Endodermal cell (in vitro differentiated cells): ENCODE results near the gene GZMB. TPM values are rescaled to one million over a fixed set of nuclear protein-coding genes. Genes with fewer than 3 reads are reported as not detected.

Experiments used
- DNase-seq: peaks from one replicate; pipeline ENCODE4 v3.0.0-alpha.2; 2017
- H3K27ac ChIP-seq: 2 replicates; pipeline ENCODE4 v1.5.1; 2013; ENCODE audit warnings: mild to moderate bottlenecking, low read depth, low read length, moderate library complexity
- H3K27me3 ChIP-seq: 2 replicates; pipeline ENCODE4 v1.6.1; 2013; ENCODE audit warnings: mild to moderate bottlenecking, low read length, moderate library complexity; ENCODE audit not compliant: insufficient read depth, control insufficient read depth, poor library complexity, severe bottlenecking
- H3K36me3 ChIP-seq: 2 replicates; pipeline ENCODE4 v1.7.0; 2013; ENCODE audit warnings: mild to moderate bottlenecking, low read length, moderate library complexity; ENCODE audit not compliant: control insufficient read depth, insufficient read depth
- H3K4me1 ChIP-seq: one replicate; pipeline ENCODE4 v1.7.0; 2013; ENCODE audit warnings: low read length; ENCODE audit not compliant: control insufficient read depth, insufficient read depth
- H3K4me3 ChIP-seq: 2 replicates; pipeline ENCODE4 v1.5.1; 2013; ENCODE audit warnings: mild to moderate bottlenecking, low read length, moderate library complexity
- H3K9ac ChIP-seq: 2 replicates; pipeline ENCODE4 v1.6.1; 2013; ENCODE audit warnings: mild to moderate bottlenecking, low read length, moderate library complexity; ENCODE audit not compliant: poor library complexity, severe bottlenecking; ENCODE audit errors: extremely low read depth
- H3K9me3 ChIP-seq: 2 replicates; pipeline ENCODE4 v1.6.1; 2013; ENCODE audit warnings: mild to moderate bottlenecking, low read length, moderate library complexity; ENCODE audit not compliant: control insufficient read depth
- H3K27ac Mint-ChIP-seq: 2 replicates; pipeline ENCODE4 v1.8.0; 2020; ENCODE audit warnings: mixed read lengths
- H3K27me3 Mint-ChIP-seq: 2 replicates; pipeline ENCODE4 v1.8.0; 2021; ENCODE audit warnings: mild to moderate bottlenecking, mixed read lengths; ENCODE audit not compliant: insufficient read depth
- H3K36me3 Mint-ChIP-seq: 2 replicates; pipeline ENCODE4 v1.8.0; 2020; ENCODE audit warnings: low read depth, mixed read lengths
- H3K4me1 Mint-ChIP-seq: 2 replicates; pipeline ENCODE4 v1.8.0; 2020; ENCODE audit warnings: mixed read lengths
- H3K4me3 Mint-ChIP-seq: 2 replicates; pipeline ENCODE4 v1.8.0; 2020; ENCODE audit warnings: mild to moderate bottlenecking, moderate library complexity, mixed read lengths
- H3K9me3 Mint-ChIP-seq: 2 replicates; pipeline ENCODE4 v1.8.0; 2020; ENCODE audit warnings: mild to moderate bottlenecking, mixed read lengths
- WGBS, 2 experiments: methylation state at CpG; one replicate each; pipeline versions ENCODE4 v1.1.5 to v1.1.7; 2013; ENCODE audit warnings: missing lambda C conversion rate in 2 of 2, mixed read lengths in 1 of 2; ENCODE audit not compliant: insufficient coverage in 1 of 2, insufficient read length in 1 of 2; 5-methylcytosine and 5-hydroxymethylcytosine counted together
- total RNA-seq, 2 donors: library from RNA; stranded (reverse); fragmentation: NEBNext Ultra II Directional in 1 of 2; extraction: Animal tissue kit (Norgen Biotek cat#: 25700) in 1 of 2; gene quantifications; 2 replicates in 1 of 2; 3 replicates in 1 of 2; pipeline ENCODE4 v1.2.1, GENCODE V29; 2021
- TF ChIP-seq, protein P1 (sequence below): fragments of 200-600 bp; sonication (generic); conservative IDR thresholded peaks from 2 replicates; pipeline ENCODE4 v1.5.0; 2021; ENCODE audit warnings: antibody characterized with exemption, mild to moderate bottlenecking

Gene GZMB
- total RNA-seq, 2 donors from 2014 or later, result not detected

DNA sequence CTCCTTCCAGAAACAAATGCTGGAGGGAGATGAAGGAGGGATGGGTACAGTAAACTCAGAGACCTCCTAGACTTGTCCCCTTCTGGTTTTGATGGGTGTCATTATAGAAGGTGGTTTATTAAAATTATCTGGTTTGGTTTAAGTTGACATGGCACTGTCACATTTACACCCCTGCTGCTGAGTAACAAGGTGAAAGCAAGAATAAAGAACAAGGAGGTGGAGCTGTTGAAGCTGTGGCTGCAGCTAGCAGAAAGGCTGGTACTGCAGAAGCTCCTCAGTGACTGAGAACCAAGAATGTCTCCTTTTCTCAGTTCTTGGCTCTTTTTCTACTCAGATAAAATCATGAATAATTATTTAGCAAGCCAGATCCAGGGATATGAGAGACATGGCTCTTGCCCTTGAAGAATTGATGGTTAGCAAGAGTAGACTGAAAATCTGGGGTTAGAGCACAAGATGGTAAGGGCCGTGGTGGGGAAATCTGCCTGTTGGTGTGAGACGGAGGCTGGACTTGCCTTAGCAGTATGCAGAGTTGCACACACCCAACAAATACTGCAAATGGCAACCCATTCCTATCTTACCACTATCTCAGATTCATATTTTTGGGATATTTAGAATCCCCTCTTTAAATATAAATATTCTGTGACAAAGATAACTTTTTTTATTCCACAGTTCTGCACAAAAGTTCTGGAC lies 24.2 kb downstream of the GZMB start, which contains the start of gene GZMH:
GZMH (minus strand) TSS at position 31 of the 690 bp plus-strand sequence. CDS start 72 bp downstream, outside the sequence.
- no peaks in the 10 kb centered on the region for H3K36me3 Mint-ChIP-seq
- H3K27me3 ChIP-seq, result no peaks in the 10 kb centered on the region
- TF ChIP-seq, protein P1, sequence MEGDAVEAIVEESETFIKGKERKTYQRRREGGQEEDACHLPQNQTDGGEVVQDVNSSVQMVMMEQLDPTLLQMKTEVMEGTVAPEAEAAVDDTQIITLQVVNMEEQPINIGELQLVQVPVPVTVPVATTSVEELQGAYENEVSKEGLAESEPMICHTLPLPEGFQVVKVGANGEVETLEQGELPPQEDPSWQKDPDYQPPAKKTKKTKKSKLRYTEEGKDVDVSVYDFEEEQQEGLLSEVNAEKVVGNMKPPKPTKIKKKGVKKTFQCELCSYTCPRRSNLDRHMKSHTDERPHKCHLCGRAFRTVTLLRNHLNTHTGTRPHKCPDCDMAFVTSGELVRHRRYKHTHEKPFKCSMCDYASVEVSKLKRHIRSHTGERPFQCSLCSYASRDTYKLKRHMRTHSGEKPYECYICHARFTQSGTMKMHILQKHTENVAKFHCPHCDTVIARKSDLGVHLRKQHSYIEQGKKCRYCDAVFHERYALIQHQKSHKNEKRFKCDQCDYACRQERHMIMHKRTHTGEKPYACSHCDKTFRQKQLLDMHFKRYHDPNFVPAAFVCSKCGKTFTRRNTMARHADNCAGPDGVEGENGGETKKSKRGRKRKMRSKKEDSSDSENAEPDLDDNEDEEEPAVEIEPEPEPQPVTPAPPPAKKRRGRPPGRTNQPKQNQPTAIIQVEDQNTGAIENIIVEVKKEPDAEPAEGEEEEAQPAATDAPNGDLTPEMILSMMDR, result no peak
- H3K4me3 Mint-ChIP-seq, result no peak within 1 kb of the TSS
- H3K27me3 Mint-ChIP-seq, result no peaks in the 10 kb centered on the region
- H3K9ac ChIP-seq, result no peak within 1 kb of the TSS
- H3K36me3 ChIP-seq, result no peaks in the 10 kb centered on the region
- 93% methylated on average over 2 of the region's 2 CpGs; no CpG with 5 or more reads in 1 of the 2 experiments for WGBS, 2 experiments
- no peak within 1 kb of the TSS for H3K27ac ChIP-seq
- peaks cover 9% of the 10 kb centered on the region for H3K4me1 ChIP-seq
- peaks cover 5% of the 10 kb centered on the region for H3K4me1 Mint-ChIP-seq
- no peaks in the 10 kb centered on the region for H3K9me3 Mint-ChIP-seq
- no peak for DNase-seq
- H3K4me3 ChIP-seq, result no peak within 1 kb of the TSS
- no peak within 1 kb of the TSS for H3K27ac Mint-ChIP-seq
- no peaks in the 10 kb centered on the region for H3K9me3 ChIP-seq

DNA sequence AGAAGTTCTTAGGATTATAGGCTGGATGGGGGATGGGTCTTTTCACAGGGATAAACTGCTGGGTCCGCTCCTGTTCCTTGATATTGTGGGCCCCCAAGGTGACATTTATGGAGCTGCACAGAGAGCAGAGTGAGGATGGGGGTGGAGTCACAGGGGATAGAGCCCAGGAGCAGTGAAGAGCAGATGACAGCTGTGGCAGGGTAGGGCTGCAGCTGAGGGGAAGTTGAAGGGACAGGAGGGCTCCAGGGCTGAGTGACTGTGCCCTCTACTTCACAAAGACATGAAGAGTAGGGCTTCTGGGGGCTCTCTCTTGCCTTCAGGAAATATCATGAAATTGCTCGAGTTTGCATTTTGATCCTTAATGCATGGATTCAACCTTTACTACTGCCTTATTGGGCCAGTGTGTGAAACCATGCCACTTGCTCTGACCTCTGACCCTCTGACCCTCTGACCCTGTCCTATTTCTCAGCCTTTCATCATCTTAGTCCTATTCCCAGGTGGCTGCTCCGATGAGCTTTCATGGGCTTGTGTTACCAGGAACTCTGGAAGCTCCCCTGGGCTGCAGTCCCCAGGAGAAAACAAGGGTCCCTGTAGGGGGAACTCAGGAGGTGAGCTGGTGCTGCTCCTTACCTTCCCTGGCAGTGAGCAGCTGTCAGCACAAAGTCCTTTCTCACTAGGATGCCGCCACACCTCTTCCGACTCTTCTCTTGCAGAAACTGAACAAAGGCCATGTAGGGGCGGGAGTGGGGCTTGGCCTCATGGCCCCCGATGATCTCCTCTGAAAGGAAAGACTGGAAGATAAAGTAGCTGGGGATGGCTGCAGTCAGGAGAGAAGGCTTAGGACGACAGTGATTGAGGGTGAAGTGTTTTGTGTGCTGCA lies 26.1 kb downstream of the GZMB start:
- DNase-seq, result no peak
- Mint-ChIP-seq H3K27ac (no peak overlapping the region), H3K4me1 (peaks cover 5% of the 10 kb centered on the region), H3K4me3 (no peak overlapping the region), H3K27me3 (no peaks in the 10 kb centered on the region), H3K9me3 (no peaks in the 10 kb centered on the region), H3K36me3 (no peaks in the 10 kb centered on the region)
- Histone ChIP-seq H3K27me3 (no peaks in the 10 kb centered on the region), H3K4me3 (no peak overlapping the region), H3K9ac (no peak overlapping the region), H3K4me1 (peaks cover 9% of the 10 kb centered on the region), H3K9me3 (no peaks in the 10 kb centered on the region), H3K36me3 (no peaks in the 10 kb centered on the region), H3K27ac (no peak overlapping the region)
- TF ChIP-seq, protein P1, result no peak
- WGBS, 2 experiments, result 84% methylated on average over 6 to 8 of the region's 8 CpGs

DNA sequence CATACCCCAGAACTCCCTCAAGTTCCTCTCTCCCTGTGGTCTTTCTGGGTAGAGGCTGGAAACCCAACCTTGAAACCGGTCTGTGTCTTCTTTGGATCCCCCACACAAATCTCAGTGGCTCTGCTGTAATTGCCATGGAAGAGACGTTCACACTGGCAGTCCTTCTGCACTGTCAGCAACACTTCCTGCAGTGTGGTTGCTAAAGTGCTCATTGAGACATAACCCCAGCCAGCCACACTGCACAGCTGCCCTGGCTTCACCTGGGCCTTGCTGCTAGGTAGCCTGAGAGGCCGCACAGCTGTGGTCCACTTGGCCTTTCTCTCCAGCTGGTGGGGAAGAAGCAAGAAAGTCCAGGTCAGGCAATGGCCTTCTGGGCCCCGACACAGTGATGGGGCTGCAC lies 26.9 kb downstream of the GZMB start:
- Mint-ChIP-seq H3K27me3 (no peaks in the 10 kb centered on the region), H3K27ac (no peak overlapping the region), H3K4me3 (no peak overlapping the region), H3K4me1 (peaks cover 5% of the 10 kb centered on the region), H3K36me3 (no peaks in the 10 kb centered on the region), H3K9me3 (no peaks in the 10 kb centered on the region)
- no peak overlapping the region for H3K4me3 ChIP-seq
- H3K27me3 ChIP-seq, result no peaks in the 10 kb centered on the region
- no peaks in the 10 kb centered on the region for H3K36me3 ChIP-seq
- H3K27ac ChIP-seq, result no peak overlapping the region
- TF ChIP-seq, protein P1, result no peak
- peaks cover 9% of the 10 kb centered on the region for H3K4me1 ChIP-seq
- no peak overlapping the region for H3K9ac ChIP-seq
- no peaks in the 10 kb centered on the region for H3K9me3 ChIP-seq
- WGBS, 2 experiments, result 91 to 100% methylated on average over 2 to 4 of the region's 4 CpGs
- DNase-seq, result no peak
